ENCODE measurements around the gene ACAD10. TPM values are rescaled to one million over a fixed set of nuclear protein-coding genes. Genes with fewer than 3 reads are reported as not detected.

The ACAD10 gene
- total RNA-seq, 1 donor from 2014 or later: 16.9 TPM

DNA sequence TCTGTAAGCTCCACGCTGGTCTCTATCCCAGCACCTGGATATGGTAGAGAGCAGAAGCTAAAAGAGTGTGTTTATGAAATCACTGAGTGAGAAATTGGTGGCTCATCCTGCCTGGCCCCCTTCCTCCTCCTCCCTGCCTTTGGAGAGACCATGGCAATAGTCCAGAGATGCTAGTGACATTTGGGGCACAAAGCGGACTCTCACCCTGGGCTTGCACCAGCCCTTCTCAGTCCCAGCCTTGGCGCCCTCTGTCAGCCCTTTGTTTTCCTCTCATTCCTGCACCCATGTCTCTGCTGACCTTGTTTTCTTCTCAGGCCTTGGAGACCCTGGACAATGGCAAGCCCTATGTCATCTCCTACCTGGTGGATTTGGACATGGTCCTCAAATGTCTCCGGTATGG lies 99.1 kb downstream of the ACAD10 start:
- Histone ChIP-seq H3K79me2 (ENCODE audit: insufficient read depth, low read length) (no peaks in the 10 kb centered on the region), H3K9ac (ENCODE audit: low read length) (no peak overlapping the region), H3K36me3 (ENCODE audit: insufficient read depth, low read length) (no peaks in the 10 kb centered on the region), H3K27me3 (ENCODE audit: insufficient read depth, low read length) (no peaks in the 10 kb centered on the region), H2AFZ (ENCODE audit: low read depth, low read length) (no peak overlapping the region), H3K4me1 (ENCODE audit: insufficient read depth, low read length) (no peaks in the 10 kb centered on the region), H3K27ac (ENCODE audit: low read depth, low read length) (no peak overlapping the region), H4K20me1 (ENCODE audit: insufficient read depth, low read length) (no peaks in the 10 kb centered on the region), H3K4me3 (ENCODE audit: insufficient read depth, low read depth, low read length) (no peak overlapping the region), H3K4me2 (ENCODE audit: low read length) (no peak overlapping the region), H3K9me3 (ENCODE audit: insufficient read depth, low read depth, low read length) (peaks cover 4% of the 10 kb centered on the region)
- DNase-seq (ENCODE audit: low read depth) (no peak), FAIRE-seq (no peak)
- Mint-ChIP-seq H3K9me3 (ENCODE audit: unreplicated experiment) (peaks cover 4% of the 10 kb centered on the region), H3K27me3 (ENCODE audit: low read depth, unreplicated experiment) (no peaks in the 10 kb centered on the region), H3K27ac (ENCODE audit: unreplicated experiment) (no peak overlapping the region), H3K36me3 (ENCODE audit: low read depth, unreplicated experiment) (peaks cover 38% of the 10 kb centered on the region), H3K4me1 (ENCODE audit: low read depth, unreplicated experiment) (no peaks in the 10 kb centered on the region), H3K4me3 (ENCODE audit: unreplicated experiment) (peak overlapping the region; percentile 29)
- no peak for TF ChIP-seq EZH2 (IDR thresholded peaks at IDR 0.05; ENCODE audit: insufficient read depth, low read length)
- TF ChIP-seq, protein P1, sequence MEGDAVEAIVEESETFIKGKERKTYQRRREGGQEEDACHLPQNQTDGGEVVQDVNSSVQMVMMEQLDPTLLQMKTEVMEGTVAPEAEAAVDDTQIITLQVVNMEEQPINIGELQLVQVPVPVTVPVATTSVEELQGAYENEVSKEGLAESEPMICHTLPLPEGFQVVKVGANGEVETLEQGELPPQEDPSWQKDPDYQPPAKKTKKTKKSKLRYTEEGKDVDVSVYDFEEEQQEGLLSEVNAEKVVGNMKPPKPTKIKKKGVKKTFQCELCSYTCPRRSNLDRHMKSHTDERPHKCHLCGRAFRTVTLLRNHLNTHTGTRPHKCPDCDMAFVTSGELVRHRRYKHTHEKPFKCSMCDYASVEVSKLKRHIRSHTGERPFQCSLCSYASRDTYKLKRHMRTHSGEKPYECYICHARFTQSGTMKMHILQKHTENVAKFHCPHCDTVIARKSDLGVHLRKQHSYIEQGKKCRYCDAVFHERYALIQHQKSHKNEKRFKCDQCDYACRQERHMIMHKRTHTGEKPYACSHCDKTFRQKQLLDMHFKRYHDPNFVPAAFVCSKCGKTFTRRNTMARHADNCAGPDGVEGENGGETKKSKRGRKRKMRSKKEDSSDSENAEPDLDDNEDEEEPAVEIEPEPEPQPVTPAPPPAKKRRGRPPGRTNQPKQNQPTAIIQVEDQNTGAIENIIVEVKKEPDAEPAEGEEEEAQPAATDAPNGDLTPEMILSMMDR (IDR thresholded peaks at IDR 0.05; ENCODE audit: insufficient read depth, low read depth, low read length): no peak

- FAIRE-seq: peak; percentile 17
- H3K36me3 Mint-ChIP-seq (ENCODE audit: low read depth, unreplicated experiment): peaks cover 36% of the 10 kb centered on the region
- Histone ChIP-seq H4K20me1 (ENCODE audit: insufficient read depth, low read length) (no peaks in the 10 kb centered on the region), H3K27me3 (ENCODE audit: insufficient read depth, low read length) (no peaks in the 10 kb centered on the region), H3K36me3 (ENCODE audit: insufficient read depth, low read length) (no peaks in the 10 kb centered on the region), H3K4me2 (ENCODE audit: low read length) (no peak overlapping the region), H2AFZ (ENCODE audit: low read depth, low read length) (no peak overlapping the region), H3K4me1 (ENCODE audit: insufficient read depth, low read length) (no peaks in the 10 kb centered on the region), H3K79me2 (ENCODE audit: insufficient read depth, low read length) (no peaks in the 10 kb centered on the region), H3K9me3 (ENCODE audit: insufficient read depth, low read depth, low read length) (peaks cover 4% of the 10 kb centered on the region), H3K9ac (ENCODE audit: low read length) (no peak overlapping the region), H3K4me3 (ENCODE audit: insufficient read depth, low read depth, low read length) (no peak overlapping the region), H3K27ac (ENCODE audit: low read depth, low read length) (no peak overlapping the region)
- H3K27ac Mint-ChIP-seq (ENCODE audit: unreplicated experiment): no peak overlapping the region
- peaks cover under 1% of the 10 kb centered on the region for H3K9me3 Mint-ChIP-seq (ENCODE audit: unreplicated experiment)
- no peak for TF ChIP-seq EZH2 (IDR thresholded peaks at IDR 0.05; ENCODE audit: insufficient read depth, low read length)
- TF ChIP-seq, protein P1 (IDR thresholded peaks at IDR 0.05; ENCODE audit: insufficient read depth, low read depth, low read length): no peak
- DNase-seq (ENCODE audit: low read depth): peak; percentile 49
- no peak overlapping the region for H3K4me3 Mint-ChIP-seq (ENCODE audit: unreplicated experiment)
- H3K4me1 Mint-ChIP-seq (ENCODE audit: low read depth, unreplicated experiment): no peaks in the 10 kb centered on the region
- no peaks in the 10 kb centered on the region for H3K27me3 Mint-ChIP-seq (ENCODE audit: low read depth, unreplicated experiment)
Measured at GRCh38 chr12:111785651-111786050, 99.8 kb downstream of the ACAD10 start.

DNA sequence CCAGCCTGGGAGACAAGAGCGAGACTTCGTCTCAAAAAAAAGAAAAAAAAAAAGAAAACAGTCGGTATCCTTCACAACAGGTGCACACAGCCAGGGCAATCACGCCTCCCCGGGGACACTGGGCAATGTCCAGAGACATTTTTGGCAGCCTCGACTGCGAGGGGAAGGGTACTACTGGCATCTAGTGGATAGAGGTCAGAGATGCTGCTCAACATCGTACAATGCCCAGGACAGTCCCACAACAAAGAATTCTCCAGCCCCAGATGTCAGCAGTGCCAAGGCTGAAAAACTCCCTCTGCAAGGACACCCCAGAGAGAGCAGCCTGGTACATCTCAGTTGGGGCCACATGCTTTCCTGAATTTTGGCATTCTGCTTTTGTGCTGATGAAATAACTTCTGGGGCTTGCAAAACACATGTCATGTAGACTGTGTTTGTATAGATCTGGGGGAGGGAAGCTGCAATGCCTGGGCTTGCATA lies 102.4 kb downstream of the ACAD10 start:
- no peak for FAIRE-seq
- H3K36me3 ChIP-seq (ENCODE audit: insufficient read depth, low read length): no peaks in the 10 kb centered on the region
- H3K36me3 Mint-ChIP-seq (ENCODE audit: low read depth, unreplicated experiment): peaks cover 39% of the 10 kb centered on the region

More for the DNA sequence above, 102.4 kb downstream of the ACAD10 start:
- Histone ChIP-seq H4K20me1 (ENCODE audit: insufficient read depth, low read length) (no peaks in the 10 kb centered on the region), H3K9me3 (ENCODE audit: insufficient read depth, low read depth, low read length) (no peaks in the 10 kb centered on the region), H3K4me2 (ENCODE audit: low read length) (no peak overlapping the region), H2AFZ (ENCODE audit: low read depth, low read length) (no peak overlapping the region), H3K4me3 (ENCODE audit: insufficient read depth, low read depth, low read length) (no peak overlapping the region), H3K4me1 (ENCODE audit: insufficient read depth, low read length) (no peaks in the 10 kb centered on the region), H3K79me2 (ENCODE audit: insufficient read depth, low read length) (no peaks in the 10 kb centered on the region), H3K9ac (ENCODE audit: low read length) (no peak overlapping the region), H3K27ac (ENCODE audit: low read depth, low read length) (no peak overlapping the region), H3K27me3 (ENCODE audit: insufficient read depth, low read length) (no peaks in the 10 kb centered on the region)
- Mint-ChIP-seq H3K9me3 (ENCODE audit: unreplicated experiment) (no peaks in the 10 kb centered on the region), H3K4me3 (ENCODE audit: unreplicated experiment) (no peak overlapping the region), H3K4me1 (ENCODE audit: low read depth, unreplicated experiment) (no peaks in the 10 kb centered on the region), H3K27ac (ENCODE audit: unreplicated experiment) (peak overlapping the region; percentile 62), H3K27me3 (ENCODE audit: low read depth, unreplicated experiment) (no peaks in the 10 kb centered on the region)
- TF ChIP-seq EZH2 (IDR thresholded peaks at IDR 0.05; ENCODE audit: insufficient read depth, low read length): no peak
- TF ChIP-seq, protein P1 (IDR thresholded peaks at IDR 0.05; ENCODE audit: insufficient read depth, low read depth, low read length): no peak
- DNase-seq (ENCODE audit: low read depth): no peak
